ENCODE results near the gene ARHGEF10L. TPM values are rescaled to one million over a fixed set of nuclear protein-coding genes. Genes with fewer than 3 reads are reported as not detected.

Gene ARHGEF10L
- total RNA-seq, 1 experiment from 2014 or later, result 21.6 TPM

DNA sequence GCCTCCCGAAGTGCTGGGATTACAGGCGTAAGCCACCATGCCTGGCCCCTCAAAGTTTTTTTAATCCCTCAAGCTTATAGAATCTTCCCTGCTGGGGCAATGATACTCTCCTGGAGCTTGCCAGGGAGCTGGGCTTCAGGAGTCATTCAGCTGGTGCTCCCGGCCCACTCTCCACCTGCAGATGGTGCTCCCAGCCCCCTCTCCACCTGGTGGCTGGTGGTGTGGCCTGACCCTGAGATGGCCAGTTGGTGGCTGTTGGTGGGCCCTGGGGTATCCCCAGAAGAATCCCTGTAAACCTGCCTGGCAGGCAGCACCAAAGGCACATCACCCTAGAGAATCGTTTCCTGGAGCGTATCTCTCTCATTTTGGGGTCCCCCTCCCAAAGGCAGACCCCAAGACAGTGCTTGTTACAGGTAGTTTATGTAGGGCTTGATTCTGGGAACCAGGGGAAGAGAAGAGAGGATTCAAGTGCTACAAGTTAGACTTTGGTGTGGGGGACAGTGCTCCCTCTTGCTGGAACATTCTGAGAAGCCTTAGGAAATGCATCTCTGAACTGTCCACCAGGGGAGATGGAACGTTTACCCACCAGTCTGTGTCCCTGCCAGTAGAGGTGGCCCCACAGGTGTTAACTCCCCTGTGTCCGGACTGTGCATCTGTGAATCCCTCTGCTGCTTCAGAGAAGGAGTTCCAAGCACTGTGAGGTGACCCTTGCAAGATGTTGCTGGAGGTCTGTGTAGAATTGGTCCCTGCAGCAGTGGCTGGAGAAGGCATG is 186.5 kb downstream of the ARHGEF10L start:
- Histone ChIP-seq H3K27ac (no peak overlapping the region), H3K4me1 (replicated peaks; ENCODE audit: insufficient read depth) (no peaks in the 10 kb centered on the region), H3F3A (ENCODE audit: insufficient read depth, low read depth) (no peaks in the 10 kb centered on the region), H3K36me3 (ENCODE audit: low read depth) (no peaks in the 10 kb centered on the region), H3K79me2 (ENCODE audit: low read depth) (no peaks in the 10 kb centered on the region), H3K9me3 (ENCODE audit: insufficient read depth, low read depth) (no peaks in the 10 kb centered on the region), H3K4me3 (no peak overlapping the region), H3K27me3 (ENCODE audit: insufficient read depth, low read depth) (no peaks in the 10 kb centered on the region), H4K20me1 (ENCODE audit: insufficient read depth) (no peaks in the 10 kb centered on the region), H2AFZ (no peak overlapping the region), H3K9me2 (ENCODE audit: insufficient read depth) (no peaks in the 10 kb centered on the region), H3K4me2 (no peak overlapping the region)
- intact Hi-C loops (cut with micrococcal nuclease; ENCODE audit: unreplicated experiment), result no loop called here
- TF ChIP-seq EZH2 (IDR thresholded peaks at IDR 0.05; ENCODE audit: low read depth), result no peak
- TF ChIP-seq, protein P1, sequence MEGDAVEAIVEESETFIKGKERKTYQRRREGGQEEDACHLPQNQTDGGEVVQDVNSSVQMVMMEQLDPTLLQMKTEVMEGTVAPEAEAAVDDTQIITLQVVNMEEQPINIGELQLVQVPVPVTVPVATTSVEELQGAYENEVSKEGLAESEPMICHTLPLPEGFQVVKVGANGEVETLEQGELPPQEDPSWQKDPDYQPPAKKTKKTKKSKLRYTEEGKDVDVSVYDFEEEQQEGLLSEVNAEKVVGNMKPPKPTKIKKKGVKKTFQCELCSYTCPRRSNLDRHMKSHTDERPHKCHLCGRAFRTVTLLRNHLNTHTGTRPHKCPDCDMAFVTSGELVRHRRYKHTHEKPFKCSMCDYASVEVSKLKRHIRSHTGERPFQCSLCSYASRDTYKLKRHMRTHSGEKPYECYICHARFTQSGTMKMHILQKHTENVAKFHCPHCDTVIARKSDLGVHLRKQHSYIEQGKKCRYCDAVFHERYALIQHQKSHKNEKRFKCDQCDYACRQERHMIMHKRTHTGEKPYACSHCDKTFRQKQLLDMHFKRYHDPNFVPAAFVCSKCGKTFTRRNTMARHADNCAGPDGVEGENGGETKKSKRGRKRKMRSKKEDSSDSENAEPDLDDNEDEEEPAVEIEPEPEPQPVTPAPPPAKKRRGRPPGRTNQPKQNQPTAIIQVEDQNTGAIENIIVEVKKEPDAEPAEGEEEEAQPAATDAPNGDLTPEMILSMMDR (conservative IDR thresholded peaks at IDR 0.05), result no peak
- CTCF ChIA-PET, result interaction anchor here (0.6 kb wide), 1 partner anchor 1052 kb away, joined by 3 read pairs; no protein-coding TSS in a partner anchor
- DNase-seq, result no peak
- POLR2A ChIA-PET (ENCODE audit: unreplicated experiment), result interaction anchor here (0.5 kb wide), 1 partner anchor 317 kb away, joined by 3 read pairs; no protein-coding TSS in a partner anchor
- BruUV-seq (replicated peaks), result no TSS peak

GRCh38 chr1:17728123-17728712 is 188.7 kb downstream of the ARHGEF10L start:
- Histone ChIP-seq H3K4me2 (no peak overlapping the region), H3K27me3 (ENCODE audit: insufficient read depth, low read depth) (no peaks in the 10 kb centered on the region), H3K4me3 (no peak overlapping the region), H3K79me2 (ENCODE audit: low read depth) (no peaks in the 10 kb centered on the region), H4K20me1 (ENCODE audit: insufficient read depth) (no peaks in the 10 kb centered on the region), H3K27ac (no peak overlapping the region), H3K36me3 (ENCODE audit: low read depth) (no peaks in the 10 kb centered on the region), H3K4me1 (replicated peaks; ENCODE audit: insufficient read depth) (no peaks in the 10 kb centered on the region), H3K9me2 (ENCODE audit: insufficient read depth) (no peaks in the 10 kb centered on the region), H3K9me3 (ENCODE audit: insufficient read depth, low read depth) (no peaks in the 10 kb centered on the region), H2AFZ (no peak overlapping the region), H3F3A (ENCODE audit: insufficient read depth, low read depth) (no peaks in the 10 kb centered on the region)
- ChIA-PET POLR2A (ENCODE audit: unreplicated experiment) (no interaction called here), CTCF (no interaction called here)
- intact Hi-C loops (cut with micrococcal nuclease; ENCODE audit: unreplicated experiment), result no loop called here
- no TSS peak for BruUV-seq (replicated peaks)
- DNase-seq, result no peak
- TF ChIP-seq EZH2 (IDR thresholded peaks at IDR 0.05; ENCODE audit: low read depth), result no peak
- TF ChIP-seq, protein P1 (conservative IDR thresholded peaks at IDR 0.05), result no peak

GRCh38 chr1:17729248-17729647 is 189.8 kb downstream of the ARHGEF10L start:
- Histone ChIP-seq H3K9me3 (ENCODE audit: insufficient read depth, low read depth) (no peaks in the 10 kb centered on the region), H3K79me2 (ENCODE audit: low read depth) (no peaks in the 10 kb centered on the region), H3F3A (ENCODE audit: insufficient read depth, low read depth) (no peaks in the 10 kb centered on the region), H4K20me1 (ENCODE audit: insufficient read depth) (no peaks in the 10 kb centered on the region), H3K4me2 (no peak overlapping the region), H3K27ac (no peak overlapping the region), H3K4me1 (replicated peaks; ENCODE audit: insufficient read depth) (no peaks in the 10 kb centered on the region), H3K4me3 (no peak overlapping the region), H2AFZ (no peak overlapping the region), H3K9me2 (ENCODE audit: insufficient read depth) (no peaks in the 10 kb centered on the region), H3K27me3 (ENCODE audit: insufficient read depth, low read depth) (no peaks in the 10 kb centered on the region), H3K36me3 (ENCODE audit: low read depth) (no peaks in the 10 kb centered on the region)
- intact Hi-C loops (cut with micrococcal nuclease; ENCODE audit: unreplicated experiment), result no loop called here
- ChIA-PET CTCF (no interaction called here), POLR2A (ENCODE audit: unreplicated experiment) (no interaction called here)
- TF ChIP-seq, protein P1 (conservative IDR thresholded peaks at IDR 0.05), result no peak
- no peak for TF ChIP-seq EZH2 (IDR thresholded peaks at IDR 0.05; ENCODE audit: low read depth)
- DNase-seq, result no peak
- BruUV-seq (replicated peaks), result no TSS peak
